ENCODE measurements around the gene SLC35E3. TPM values are rescaled to one million over a fixed set of nuclear protein-coding genes. Genes with fewer than 3 reads are reported as not detected.

Gene SLC35E3
- total RNA-seq, 2 experiments from 2014 or later, result 2.8 to 3.1 TPM

DNA sequence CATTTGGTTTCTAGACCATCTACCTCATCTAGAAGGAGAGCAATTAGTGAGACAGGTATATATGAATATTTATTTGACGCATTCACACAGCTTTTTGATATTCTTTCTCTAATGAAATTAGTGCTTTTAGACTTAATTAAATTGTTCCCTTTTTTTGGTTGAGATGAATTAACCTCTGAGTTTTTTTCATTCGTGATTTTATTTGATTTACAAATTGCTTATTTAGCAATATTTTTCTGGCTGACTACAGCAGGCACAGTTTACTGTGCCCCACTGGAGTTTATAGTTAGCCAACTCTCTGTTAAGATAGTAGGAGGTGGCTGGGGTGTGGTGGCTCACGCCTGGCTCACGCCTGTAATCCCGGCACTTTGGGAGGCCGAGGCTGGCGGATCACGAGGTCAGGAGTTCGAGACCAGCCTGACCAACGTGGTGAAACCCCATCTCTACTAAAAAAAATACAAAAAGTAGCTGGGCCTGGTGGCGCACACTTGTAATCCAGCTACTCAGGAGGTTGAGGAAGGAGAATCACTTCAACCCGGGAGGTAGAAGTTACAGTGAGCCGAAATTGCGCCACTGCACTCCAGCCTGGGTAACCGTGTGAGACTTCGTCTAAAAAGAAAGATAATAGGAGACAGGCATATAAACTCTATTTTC, 78.7 kb downstream of the SLC35E3 start:
- CTCF ChIA-PET, result no interaction called here
- Mint-ChIP-seq H3K4me1 (ENCODE audit: low read depth) (peaks cover 41% of the 10 kb centered on the region), H3K27me3 (ENCODE audit: low read depth) (no peaks in the 10 kb centered on the region), H3K9me3 (no peaks in the 10 kb centered on the region), H3K36me3 (ENCODE audit: low read depth) (peaks cover 57% of the 10 kb centered on the region), H3K27ac (no peak overlapping the region), H3K4me3 (no peak overlapping the region)
- DNase-seq, result no peak
- intact Hi-C loops (cut with micrococcal nuclease), result loop anchor here (5.0 kb wide), 1 partner anchor 77 kb away; the partner anchor contains the start of gene SLC35E3

DNA sequence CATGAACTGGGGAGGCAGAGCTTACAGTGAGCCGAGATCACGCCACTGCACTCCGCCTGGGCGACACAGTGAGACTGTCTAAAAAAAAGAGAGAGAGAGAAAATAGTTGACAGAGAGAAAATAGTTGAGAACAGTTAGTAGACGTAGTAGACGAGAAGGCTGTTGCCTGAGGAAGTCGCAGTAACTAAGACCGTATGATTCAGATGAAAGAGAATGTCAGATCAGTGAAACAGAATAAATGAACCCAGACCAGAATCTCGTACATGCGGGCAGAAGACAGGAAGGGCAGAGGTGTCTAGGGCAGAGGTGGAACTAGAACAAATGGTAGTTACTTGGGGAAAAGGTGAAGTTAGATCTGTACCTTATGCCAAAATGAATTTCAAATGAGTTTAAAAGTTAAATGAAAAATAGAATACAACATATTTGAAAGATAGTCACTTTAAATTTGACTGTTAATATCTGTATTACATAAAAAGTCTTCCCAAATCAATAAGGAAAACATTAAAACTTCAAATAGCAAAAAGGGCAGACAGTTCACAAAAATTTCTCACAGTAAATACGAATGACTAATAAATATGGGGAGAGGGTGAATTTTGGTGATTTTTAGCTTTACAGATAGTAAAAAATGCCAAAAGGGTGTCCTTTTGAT, 79.7 kb downstream of the SLC35E3 start:
- intact Hi-C loops (cut with micrococcal nuclease), result loop anchor here (2.0 to 5.0 kb wide), 2 partner anchors 27 to 78 kb away; partner anchors contain the start of gene SLC35E3
- peaks cover 56% of the 10 kb centered on the region for H3K36me3 Mint-ChIP-seq (ENCODE audit: low read depth)
- no peaks in the 10 kb centered on the region for H3K27me3 Mint-ChIP-seq (ENCODE audit: low read depth)
- H3K27ac Mint-ChIP-seq, result peak overlapping the region; percentile 20
- CTCF ChIA-PET, result no interaction called here
- peaks cover 43% of the 10 kb centered on the region for H3K4me1 Mint-ChIP-seq (ENCODE audit: low read depth)
- no peak overlapping the region for H3K4me3 Mint-ChIP-seq
- H3K9me3 Mint-ChIP-seq, result no peaks in the 10 kb centered on the region
- DNase-seq, result no peak

DNA sequence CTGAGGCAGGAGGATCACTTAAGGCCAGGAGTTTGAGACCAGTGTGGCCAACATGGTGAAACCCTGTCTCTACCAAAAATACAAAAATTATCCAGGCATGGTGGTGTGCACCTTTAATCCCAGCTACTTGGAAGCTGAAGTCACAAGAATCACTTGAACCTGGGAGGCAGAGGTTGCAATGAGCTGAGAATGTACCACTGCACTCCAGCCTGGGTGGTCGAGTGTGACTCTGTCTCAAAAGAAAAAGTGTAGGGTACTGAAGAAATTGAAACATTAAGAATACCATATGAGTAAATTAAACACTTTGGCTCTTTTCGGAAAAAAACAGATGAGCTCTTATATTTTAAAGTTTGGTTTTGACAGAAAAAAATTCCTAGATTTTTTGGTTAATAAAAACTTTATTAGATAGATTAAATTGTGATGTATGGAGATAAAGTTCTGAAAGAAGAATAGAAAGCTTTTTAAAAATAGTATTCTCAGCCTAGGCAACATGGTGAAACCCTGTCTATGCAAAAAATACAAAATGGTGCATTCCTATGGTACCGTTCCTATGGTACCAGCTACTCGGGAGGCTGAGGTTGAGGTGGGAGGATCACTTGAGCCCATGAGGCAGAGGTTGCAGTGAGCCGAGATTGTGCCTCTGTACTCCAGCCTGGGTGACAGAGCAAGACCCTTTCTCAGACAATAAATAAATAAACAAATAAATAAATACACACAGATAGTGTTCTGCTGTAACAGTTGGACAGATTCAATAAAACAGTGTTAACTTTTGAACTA, 82.1 kb downstream of the SLC35E3 start:
- Mint-ChIP-seq H3K4me3 (no peak overlapping the region), H3K27ac (no peak overlapping the region), H3K9me3 (no peaks in the 10 kb centered on the region), H3K36me3 (ENCODE audit: low read depth) (peaks cover 61% of the 10 kb centered on the region), H3K4me1 (ENCODE audit: low read depth) (peaks cover 37% of the 10 kb centered on the region), H3K27me3 (ENCODE audit: low read depth) (no peaks in the 10 kb centered on the region)
- intact Hi-C loops (cut with micrococcal nuclease), result loop anchor here (1.0 to 5.0 kb wide), 4 partner anchors 20 to 240 kb away; partner anchors contain the start of genes MDM2 and SLC35E3
- CTCF ChIA-PET, result interaction anchor here (1.0 to 1.3 kb wide), 2 partner anchors 8 to 20 kb away, joined by 3 to 8 read pairs; partner anchors contain the start of gene MDM2
- no peak for DNase-seq

DNA sequence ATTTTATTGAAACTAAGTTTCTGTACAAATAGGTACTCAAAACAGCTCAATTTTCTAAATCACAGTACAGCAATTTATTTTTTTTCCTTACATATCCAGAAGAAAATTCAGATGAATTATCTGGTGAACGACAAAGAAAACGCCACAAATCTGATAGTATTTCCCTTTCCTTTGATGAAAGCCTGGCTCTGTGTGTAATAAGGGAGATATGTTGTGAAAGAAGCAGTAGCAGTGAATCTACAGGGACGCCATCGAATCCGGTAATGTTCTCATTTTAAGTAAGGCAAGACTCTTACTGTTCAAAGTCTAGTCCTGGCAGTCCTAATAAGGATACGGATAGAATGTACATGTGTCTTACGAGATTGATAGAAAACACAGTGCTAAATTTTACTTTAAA, 82.7 kb downstream of the SLC35E3 start:
- no peaks in the 10 kb centered on the region for H3K27me3 Mint-ChIP-seq (ENCODE audit: low read depth)
- peaks cover 33% of the 10 kb centered on the region for H3K4me1 Mint-ChIP-seq (ENCODE audit: low read depth)
- H3K36me3 Mint-ChIP-seq (ENCODE audit: low read depth), result peaks cover 57% of the 10 kb centered on the region
- no peak overlapping the region for H3K27ac Mint-ChIP-seq
- CTCF ChIA-PET, result interaction anchor here (1.0 to 1.3 kb wide), 2 partner anchors 8 to 21 kb away, joined by 3 to 8 read pairs; partner anchors contain the start of gene MDM2
- intact Hi-C loops (cut with micrococcal nuclease), result loop anchor here (5.0 kb wide), 1 partner anchor 81 kb away; the partner anchor contains the start of gene SLC35E3
- DNase-seq, result no peak
- no peaks in the 10 kb centered on the region for H3K9me3 Mint-ChIP-seq
- H3K4me3 Mint-ChIP-seq, result no peak overlapping the region

Other genes with a start within 250 kb of the SLC35E3 start
- 100 to 1,000 TPM; 170 TPM for gene RAP1B, start 135.3 kb upstream of the SLC35E3 start, total RNA-seq
- 100 to 1,000 TPM; 126 to 135 TPM for gene NUP107, start 59.2 kb upstream of the SLC35E3 start, total RNA-seq
- 100 to 1,000 TPM; 165 to 166 TPM for gene MDM2, start 62.0 kb downstream of the SLC35E3 start, total RNA-seq
- gene CPM, start 187.0 kb downstream of the SLC35E3 start, total RNA-seq, result 10 to 100 TPM; 50.5 to 55.1 TPM

All from activated naive CD4-positive, alpha-beta T cell treated with anti-CD3 and anti-CD28 coated beads for 36 hours (primary cell).